Nephron progenitor cell (in vitro differentiated cells): ENCODE data around the gene TECTA.

Experiments
- DNase-seq: peaks from one replicate; pipeline ENCODE4 v3.0.0; 2021
- H3K27ac Mint-ChIP-seq: 2 replicates; pipeline ENCODE4 v1.8.0; 2021; ENCODE audit warnings: mild to moderate bottlenecking, moderate library complexity, mixed read lengths
- H3K27me3 Mint-ChIP-seq: 2 replicates; pipeline ENCODE4 v1.8.0; 2021; ENCODE audit warnings: mild to moderate bottlenecking, low read depth, mixed read lengths; ENCODE audit not compliant: poor library complexity
- H3K36me3 Mint-ChIP-seq: 2 replicates; pipeline ENCODE4 v1.8.0; 2021; ENCODE audit warnings: low read depth, mixed read lengths
- H3K4me1 Mint-ChIP-seq: 2 replicates; pipeline ENCODE4 v1.8.0; 2021; ENCODE audit warnings: mixed read lengths
- H3K4me3 Mint-ChIP-seq: 2 replicates; pipeline ENCODE4 v1.8.0; 2021; ENCODE audit warnings: mild to moderate bottlenecking, moderate library complexity, mixed read lengths
- H3K9me3 Mint-ChIP-seq: 2 replicates; pipeline ENCODE4 v1.8.0; 2021; ENCODE audit warnings: mild to moderate bottlenecking, moderate library complexity, mixed read lengths
- CTCF ChIP-seq: fragments of 200-600 bp; sonication (generic); IDR thresholded peaks from 2 replicates; pipeline ENCODE4 v1.5.0; 2021; ENCODE audit warnings: antibody characterized with exemption

Gene TECTA

GRCh38 chr11:121100943-121101342 is at the start of gene TECTA:
TSS of gene TECTA (plus strand) at chr11:121101243. CDS start at chr11:121102666, 1,423 bp downstream.
- Mint-ChIP-seq H3K4me3 (no peak within 1 kb of the TSS), H3K36me3 (no peaks in the 10 kb centered on the region), H3K27me3 (peaks cover 17% of the 10 kb centered on the region), H3K4me1 (peaks cover 29% of the 10 kb centered on the region), H3K27ac (no peak within 1 kb of the TSS), H3K9me3 (no peaks in the 10 kb centered on the region)
- no peak for TF ChIP-seq CTCF
- no peak for DNase-seq

GRCh38 chr11:121053244-121053643 is 47.8 kb upstream of the TECTA start:
- Mint-ChIP-seq H3K36me3 (peaks cover 61% of the 10 kb centered on the region), H3K9me3 (no peaks in the 10 kb centered on the region), H3K27me3 (no peaks in the 10 kb centered on the region), H3K4me1 (no peaks in the 10 kb centered on the region), H3K4me3 (no peak overlapping the region), H3K27ac (no peak overlapping the region)
- no peak for DNase-seq
- TF ChIP-seq CTCF = no peak

GRCh38 chr11:121054266-121054665 is 46.8 kb upstream of the TECTA start:
- Mint-ChIP-seq H3K36me3 (peaks cover 55% of the 10 kb centered on the region), H3K27ac (no peak overlapping the region), H3K27me3 (no peaks in the 10 kb centered on the region), H3K4me1 (no peaks in the 10 kb centered on the region), H3K9me3 (no peaks in the 10 kb centered on the region), H3K4me3 (no peak overlapping the region)
- DNase-seq = no peak
- TF ChIP-seq CTCF = no peak

GRCh38 chr11:121055076-121055475 is 46.0 kb upstream of the TECTA start:
- DNase-seq = no peak
- H3K9me3 Mint-ChIP-seq = no peaks in the 10 kb centered on the region

GRCh38 chr11:121057922-121058321 is 43.1 kb upstream of the TECTA start:
- Mint-ChIP-seq H3K9me3 (no peaks in the 10 kb centered on the region), H3K27ac (no peak overlapping the region), H3K27me3 (no peaks in the 10 kb centered on the region), H3K4me1 (no peaks in the 10 kb centered on the region), H3K4me3 (no peak overlapping the region), H3K36me3 (peaks cover 66% of the 10 kb centered on the region)
- TF ChIP-seq CTCF = no peak
- DNase-seq = no peak

More at GRCh38 chr11:121055076-121055475, 46.0 kb upstream of the TECTA start:
- H3K36me3 Mint-ChIP-seq = peaks cover 58% of the 10 kb centered on the region
- no peaks in the 10 kb centered on the region for H3K4me1 Mint-ChIP-seq
- no peaks in the 10 kb centered on the region for H3K27me3 Mint-ChIP-seq
- H3K4me3 Mint-ChIP-seq = no peak overlapping the region
- no peak overlapping the region for H3K27ac Mint-ChIP-seq
- no peak for TF ChIP-seq CTCF

GRCh38 chr11:121058941-121059340 is 42.1 kb upstream of the TECTA start:
- no peaks in the 10 kb centered on the region for H3K9me3 Mint-ChIP-seq
- no peak for TF ChIP-seq CTCF
- no peak overlapping the region for H3K4me3 Mint-ChIP-seq
- no peaks in the 10 kb centered on the region for H3K27me3 Mint-ChIP-seq
- no peak for DNase-seq
- no peaks in the 10 kb centered on the region for H3K4me1 Mint-ChIP-seq
- peaks cover 67% of the 10 kb centered on the region for H3K36me3 Mint-ChIP-seq
- no peak overlapping the region for H3K27ac Mint-ChIP-seq
